HG03039 (cell line): ENCODE measurements around the gene NPY4R2.
"Not testable (repeated sequence)": the region's sequence is repeated elsewhere in the genome, so short reads cannot be mapped to it uniquely, and the experiment has no call there.

Source experiments
- ATAC-seq: cut with Tn5 transposase; IDR thresholded peaks from one replicate; pipeline ENCODE4 v1.9.1; 2021; ENCODE audit warnings: mild to moderate bottlenecking, moderate library complexity; ENCODE audit not compliant: unreplicated experiment

Gene NPY4R2

DNA sequence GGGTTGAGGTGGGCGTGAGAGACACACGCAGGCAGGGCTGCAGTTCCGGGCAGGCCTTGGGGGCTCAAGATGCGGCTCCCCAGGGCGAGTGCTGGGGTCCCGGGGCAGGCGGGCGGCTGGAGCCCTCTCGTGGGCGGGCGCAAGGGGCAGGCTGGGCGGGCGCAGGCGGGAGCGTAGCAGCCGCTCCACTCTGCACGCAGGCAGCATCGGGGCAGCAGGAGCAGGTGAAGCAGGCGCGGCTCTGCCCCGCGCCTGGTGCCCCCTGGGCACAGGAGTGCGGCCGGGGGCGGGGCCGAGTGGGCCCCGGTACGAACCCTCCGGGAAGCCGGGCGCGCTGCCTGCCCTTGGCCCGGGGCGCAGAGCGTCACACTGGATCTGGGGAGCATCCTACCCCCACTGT, at the start of gene NPY4R2:
NPY4R2 (plus strand) TSS at position 188 of the 400 bp plus-strand sequence. CDS start 3,326 bp downstream, outside the sequence.
- not testable (repeated sequence) for ATAC-seq

DNA sequence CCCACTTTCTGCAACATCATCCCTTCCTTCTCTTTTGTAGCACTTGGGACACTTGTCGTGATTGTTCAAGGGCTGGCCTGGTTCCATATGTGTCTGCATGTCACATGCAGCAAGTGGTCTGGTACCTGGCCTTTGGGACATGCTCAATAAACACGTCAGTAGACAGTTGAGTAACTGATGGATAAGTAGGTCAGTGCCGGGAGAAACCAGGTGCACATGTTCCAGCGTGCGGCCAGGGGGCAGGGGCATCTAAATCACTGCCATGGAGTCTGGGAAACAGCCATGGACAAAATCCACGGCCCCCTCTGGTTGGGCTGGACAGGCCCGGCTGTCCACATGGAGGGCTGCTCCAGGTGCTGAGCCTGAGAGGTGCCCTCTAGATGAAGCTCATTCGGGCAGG, 47.6 kb upstream of the NPY4R2 start:
- ATAC-seq: not testable (repeated sequence)

- not testable (repeated sequence) for ATAC-seq
Measured at GRCh38 chr10:47871485-47872180, 46.8 kb upstream of the NPY4R2 start.

DNA sequence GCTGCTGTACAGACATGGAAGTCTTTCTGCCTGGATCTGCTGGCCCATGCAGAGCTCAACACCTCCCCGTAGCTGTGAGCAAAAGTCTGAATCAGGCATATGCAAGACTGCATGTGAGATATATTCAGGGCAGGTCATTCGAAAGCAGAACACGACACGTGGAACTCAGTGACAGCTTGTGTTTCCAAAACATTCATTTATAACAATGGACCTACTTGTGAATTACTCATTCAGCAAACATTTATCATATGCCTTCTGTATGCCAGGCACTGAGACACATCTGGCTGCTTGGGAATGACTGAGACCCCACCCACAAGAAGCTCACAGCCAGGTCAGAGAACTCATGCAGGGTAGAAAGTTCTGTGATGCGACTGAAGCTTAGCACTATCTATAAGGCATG, 46.2 kb upstream of the NPY4R2 start:
- ATAC-seq: not testable (repeated sequence)

DNA sequence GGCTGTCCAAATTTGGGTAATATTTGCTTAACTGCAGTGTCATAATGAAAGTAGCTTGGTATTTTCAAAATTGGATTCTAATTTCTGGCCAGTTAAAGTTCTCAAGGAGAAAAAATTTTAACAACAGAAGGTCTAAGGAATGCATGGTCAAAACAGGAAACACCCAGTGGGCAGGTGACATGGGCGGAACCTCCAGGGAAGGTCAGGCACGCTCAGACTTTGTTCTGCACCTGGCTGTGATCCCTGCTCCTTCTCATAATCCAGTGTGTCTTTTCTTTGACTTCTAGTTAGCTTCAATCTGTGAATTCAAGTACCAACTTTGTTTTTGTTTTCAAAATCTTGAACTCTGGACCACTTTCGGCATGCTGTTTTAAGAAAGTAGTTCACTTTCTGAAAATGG, 34.2 kb upstream of the NPY4R2 start:
- not testable (repeated sequence) for ATAC-seq

DNA sequence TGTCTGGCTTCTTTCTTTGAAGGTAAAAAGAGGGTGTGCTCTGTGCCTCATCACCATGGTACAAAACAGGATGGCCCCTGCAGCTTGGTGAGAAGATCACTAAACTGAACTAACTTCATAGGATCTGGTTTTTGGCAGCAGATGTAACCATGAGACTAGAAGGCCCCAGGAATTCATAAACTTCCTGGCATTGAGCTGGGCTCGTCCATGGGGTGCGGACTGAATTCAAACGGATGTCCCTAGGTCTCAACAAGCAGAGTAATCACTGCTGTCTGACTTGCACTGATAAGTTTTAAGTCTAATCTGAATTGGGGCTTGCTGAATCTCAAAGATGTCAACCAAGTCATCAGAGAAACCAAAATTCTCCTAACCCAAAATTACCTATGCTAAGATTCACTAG, 33.5 kb upstream of the NPY4R2 start:
- ATAC-seq: not testable (repeated sequence)

DNA sequence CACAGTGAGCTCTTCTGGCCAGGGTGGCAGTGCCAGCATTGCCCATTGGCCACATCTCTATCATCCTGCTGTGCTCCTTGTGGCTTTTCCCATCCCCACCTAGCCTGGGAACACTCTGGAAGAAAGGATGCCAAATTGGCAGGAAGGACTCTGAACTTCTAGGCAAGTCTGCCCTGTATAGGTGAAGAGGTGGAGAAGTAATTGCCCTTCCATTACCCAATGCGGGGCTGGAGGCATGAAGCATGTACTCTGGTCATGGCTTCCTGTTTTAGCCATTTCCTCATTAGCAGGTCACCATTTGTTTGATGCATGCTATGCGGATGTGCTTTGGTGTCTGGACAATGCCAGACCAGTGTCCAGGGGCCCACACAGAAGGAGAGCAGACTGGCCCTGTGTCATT, 32.1 kb upstream of the NPY4R2 start:
- not testable (repeated sequence) for ATAC-seq

DNA sequence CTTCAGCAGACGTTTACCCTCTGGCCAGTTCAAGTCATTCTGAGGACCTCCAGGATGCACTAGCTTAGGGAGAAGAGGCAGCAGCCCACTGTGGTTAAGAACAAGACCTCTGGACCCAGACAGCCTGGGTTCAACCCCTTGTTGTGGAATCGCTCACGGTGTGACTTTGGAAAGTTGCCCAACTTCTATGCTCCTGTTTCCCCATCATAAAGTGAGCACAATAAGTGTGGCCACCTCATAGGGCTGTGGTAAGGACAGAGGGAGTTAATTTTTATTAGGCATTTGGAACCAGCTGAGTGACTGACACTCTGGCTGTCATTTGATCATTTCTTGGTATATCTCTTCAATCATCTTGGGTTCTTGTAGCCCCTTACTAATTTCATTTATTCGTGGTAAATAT, 31.6 kb upstream of the NPY4R2 start:
- ATAC-seq: not testable (repeated sequence)

DNA sequence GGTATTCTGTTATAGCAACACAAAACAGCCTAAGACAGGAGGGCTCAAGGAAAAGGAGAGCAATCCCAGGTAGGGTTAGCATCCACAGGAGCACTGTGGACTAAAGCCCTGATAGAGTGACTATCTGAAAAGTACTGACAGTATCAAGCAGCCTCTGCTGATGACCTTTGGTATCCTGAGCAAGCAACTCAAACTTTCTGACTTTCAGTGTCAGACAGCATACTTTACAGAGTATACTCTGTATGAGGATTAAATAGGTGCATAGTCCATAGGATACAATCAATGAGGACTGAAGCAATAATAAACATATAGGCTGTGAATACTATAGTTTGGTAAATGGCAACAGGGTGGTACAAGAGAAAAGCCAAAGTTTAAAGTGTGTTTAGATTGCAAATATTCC, 27.7 kb upstream of the NPY4R2 start:
- ATAC-seq: not testable (repeated sequence)

DNA sequence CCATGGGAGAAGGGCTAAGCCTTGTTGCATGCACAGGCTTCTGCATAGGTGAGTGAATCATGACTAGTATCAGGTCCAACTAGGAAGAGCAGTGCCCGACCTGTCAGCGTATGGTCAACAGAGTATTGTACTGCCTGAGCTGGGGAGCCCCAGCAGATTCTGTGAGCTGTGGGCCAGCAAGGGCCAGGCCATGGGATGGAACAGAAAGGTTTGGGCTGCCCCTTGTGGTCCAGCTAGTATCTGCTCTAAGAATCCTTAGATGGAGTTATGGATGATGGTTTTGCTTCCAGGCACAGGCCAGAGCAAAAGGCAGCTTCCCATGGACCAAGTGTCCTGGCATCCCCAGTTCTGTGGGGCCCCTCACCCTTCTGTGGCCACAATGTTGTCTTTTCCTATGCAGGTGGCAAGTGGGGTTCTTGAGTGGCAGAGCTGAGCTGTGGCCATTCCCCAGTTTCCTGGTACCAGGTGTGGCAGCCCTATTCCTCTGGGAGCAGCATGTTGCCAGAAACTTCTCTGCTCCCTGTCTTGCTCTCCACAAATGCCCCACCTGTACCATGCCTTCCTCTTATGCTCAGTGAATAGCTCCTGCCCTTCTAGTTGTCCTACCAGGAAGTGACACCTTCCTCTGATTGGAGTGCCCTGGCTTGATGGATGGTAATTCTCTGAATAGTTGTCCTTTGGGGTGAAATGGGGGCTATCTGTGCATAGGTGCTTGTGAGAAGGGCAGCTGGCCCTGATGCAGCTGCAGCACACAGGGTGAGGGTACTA, 25.8 kb upstream of the NPY4R2 start:
- not testable (repeated sequence) for ATAC-seq

DNA sequence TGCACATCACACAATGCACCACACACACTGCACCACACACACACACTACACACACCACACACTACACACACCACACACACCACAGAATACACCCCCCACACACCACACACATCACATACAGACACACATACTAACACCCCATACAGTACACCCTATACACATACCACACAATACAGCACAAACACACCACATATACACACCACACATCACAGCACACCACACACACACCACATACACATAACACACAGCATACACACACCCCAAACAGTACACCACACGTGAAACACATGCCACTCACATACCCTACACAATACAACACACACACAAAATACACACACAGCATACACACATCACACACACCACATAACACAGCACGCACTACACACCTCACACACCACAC, 23.9 kb upstream of the NPY4R2 start:
- ATAC-seq: not testable (repeated sequence)

- ATAC-seq: not testable (repeated sequence)
Measured at GRCh38 chr10:47897813-47898212, 20.6 kb upstream of the NPY4R2 start.

- ATAC-seq: not testable (repeated sequence)
Measured at GRCh38 chr10:47909333-47909732, 9.1 kb upstream of the NPY4R2 start.

GRCh38 chr10:47910486-47910885, 8.0 kb upstream of the NPY4R2 start:
- ATAC-seq: not testable (repeated sequence)

- not testable (repeated sequence) for ATAC-seq
Measured at GRCh38 chr10:47914052-47914451, 4.4 kb upstream of the NPY4R2 start.

- ATAC-seq: not testable (repeated sequence)
Measured at GRCh38 chr10:47915849-47916548, 2.5 kb upstream of the NPY4R2 start.

DNA sequence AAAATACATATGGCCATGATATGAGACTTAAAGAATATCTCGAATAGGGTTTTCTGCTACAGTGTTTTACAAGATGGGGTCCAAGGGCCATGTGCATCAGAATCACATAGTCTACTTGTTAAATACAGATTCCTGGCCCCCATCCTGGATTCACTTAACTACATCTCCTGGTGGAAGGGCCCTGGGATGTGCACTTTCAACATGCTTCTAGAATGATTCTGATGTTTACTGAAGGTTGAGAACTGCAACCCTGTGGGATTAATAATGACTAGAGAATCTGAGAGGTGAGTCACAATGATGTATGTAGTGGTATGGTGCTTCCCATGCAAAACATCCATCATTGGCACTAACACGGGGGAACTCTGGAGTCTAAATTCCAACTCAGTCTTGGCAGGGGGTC, 2.1 kb downstream of the NPY4R2 start:
- ATAC-seq: not testable (repeated sequence)

GRCh38 chr10:47922503-47922902, 4.0 kb downstream of the NPY4R2 start:
- ATAC-seq: not testable (repeated sequence)

- not testable (repeated sequence) for ATAC-seq
Measured at GRCh38 chr10:47924628-47925027, 6.2 kb downstream of the NPY4R2 start.

DNA sequence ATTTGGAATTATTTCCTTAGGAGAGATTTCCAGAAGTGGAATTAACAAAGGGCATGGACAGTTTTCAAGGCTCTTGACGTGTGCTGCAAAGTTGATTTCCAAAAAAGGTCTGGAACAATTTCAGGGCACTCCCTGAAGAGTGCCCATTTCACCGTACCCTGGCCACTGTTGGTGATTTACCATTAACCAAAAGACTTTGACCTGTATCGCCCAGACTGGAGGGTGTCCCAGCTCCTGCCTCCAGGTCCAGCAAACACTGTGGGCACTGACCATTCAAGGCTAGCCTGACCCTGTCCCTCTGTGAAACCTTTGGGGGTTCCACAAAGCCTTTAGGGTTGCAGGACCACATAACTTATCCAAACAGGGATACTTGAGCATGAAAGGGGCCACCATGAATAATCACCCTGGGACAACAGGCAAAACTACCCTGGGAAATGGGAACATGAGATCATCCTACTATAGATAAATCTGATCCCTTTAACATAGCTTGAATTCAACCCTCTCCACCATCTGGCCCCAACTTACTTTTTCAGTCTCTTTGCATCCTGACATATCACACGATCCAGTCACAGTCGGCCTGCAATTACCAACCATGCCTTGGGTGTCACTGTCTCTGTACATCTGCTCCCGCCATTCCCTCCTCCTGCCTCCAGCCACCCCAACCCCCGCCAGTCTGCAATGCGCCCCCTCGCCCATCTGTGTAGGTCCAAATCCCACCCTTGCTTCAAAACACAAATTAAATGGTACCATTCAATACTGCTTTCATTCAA, 8.9 kb downstream of the NPY4R2 start:
- not testable (repeated sequence) for ATAC-seq

DNA sequence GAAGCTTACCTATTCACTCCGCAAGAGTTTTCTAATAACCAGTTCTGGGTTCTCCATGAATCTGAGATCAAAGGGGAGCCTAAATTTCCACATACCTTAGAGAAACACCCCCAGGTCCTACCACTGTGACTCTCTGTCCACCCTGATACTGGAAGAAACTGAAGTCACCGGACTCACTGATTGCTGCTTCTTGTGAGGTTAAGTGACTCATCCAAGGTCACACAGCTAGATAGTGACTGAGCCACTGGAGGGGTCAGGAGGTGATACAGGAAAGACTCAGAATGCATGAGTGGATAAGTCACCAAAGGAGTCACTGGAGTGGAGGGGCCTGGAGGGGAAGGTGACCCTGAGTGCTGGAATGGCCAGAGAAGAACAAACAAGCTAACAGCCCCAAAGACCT, 9.8 kb downstream of the NPY4R2 start:
- not testable (repeated sequence) for ATAC-seq
